Measurements from ENCODE around the gene DIPK1B. TPM values are rescaled to one million over a fixed set of nuclear protein-coding genes. Genes with fewer than 3 reads are reported as not detected.
A peak's percentile ranks its signal among the peaks of the same experiment; 100 is the strongest.

Gene DIPK1B
- total RNA-seq, 4 donors from 2014 or later = 19.4 to 23.6 (median 22.6) TPM

GRCh38 chr9:136671646-136672430 is 40.5 kb upstream of the DIPK1B start:
- Histone ChIP-seq H3K27ac (no peak overlapping the region), H3K4me1 (peaks cover 0 to 5% of the 10 kb centered on the region in 2 donors), H3K9me3 (no peaks in the 10 kb centered on the region), H3K36me3 (peaks cover 6 to 8% of the 10 kb centered on the region in 2 donors), H3K27me3 (no peaks in the 10 kb centered on the region), H3K4me3 (replicated peaks in 1 of 3) (no peak overlapping the region)
- TF ChIP-seq, protein P1, sequence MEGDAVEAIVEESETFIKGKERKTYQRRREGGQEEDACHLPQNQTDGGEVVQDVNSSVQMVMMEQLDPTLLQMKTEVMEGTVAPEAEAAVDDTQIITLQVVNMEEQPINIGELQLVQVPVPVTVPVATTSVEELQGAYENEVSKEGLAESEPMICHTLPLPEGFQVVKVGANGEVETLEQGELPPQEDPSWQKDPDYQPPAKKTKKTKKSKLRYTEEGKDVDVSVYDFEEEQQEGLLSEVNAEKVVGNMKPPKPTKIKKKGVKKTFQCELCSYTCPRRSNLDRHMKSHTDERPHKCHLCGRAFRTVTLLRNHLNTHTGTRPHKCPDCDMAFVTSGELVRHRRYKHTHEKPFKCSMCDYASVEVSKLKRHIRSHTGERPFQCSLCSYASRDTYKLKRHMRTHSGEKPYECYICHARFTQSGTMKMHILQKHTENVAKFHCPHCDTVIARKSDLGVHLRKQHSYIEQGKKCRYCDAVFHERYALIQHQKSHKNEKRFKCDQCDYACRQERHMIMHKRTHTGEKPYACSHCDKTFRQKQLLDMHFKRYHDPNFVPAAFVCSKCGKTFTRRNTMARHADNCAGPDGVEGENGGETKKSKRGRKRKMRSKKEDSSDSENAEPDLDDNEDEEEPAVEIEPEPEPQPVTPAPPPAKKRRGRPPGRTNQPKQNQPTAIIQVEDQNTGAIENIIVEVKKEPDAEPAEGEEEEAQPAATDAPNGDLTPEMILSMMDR (IDR thresholded peaks at IDR 0.05) = peak; percentile 41 to 83 (median 66)
- TF ChIP-seq POLR2A (IDR thresholded peaks at IDR 0.05) = no peak
- WGBS, 2 donors = 20 to 80% methylated on average over 3 to 7 of the region's 27 CpGs
- intact Hi-C loops (cut with DNase I) = no loop called here
- DNase-seq = peak; percentile 36 to 45

DNA sequence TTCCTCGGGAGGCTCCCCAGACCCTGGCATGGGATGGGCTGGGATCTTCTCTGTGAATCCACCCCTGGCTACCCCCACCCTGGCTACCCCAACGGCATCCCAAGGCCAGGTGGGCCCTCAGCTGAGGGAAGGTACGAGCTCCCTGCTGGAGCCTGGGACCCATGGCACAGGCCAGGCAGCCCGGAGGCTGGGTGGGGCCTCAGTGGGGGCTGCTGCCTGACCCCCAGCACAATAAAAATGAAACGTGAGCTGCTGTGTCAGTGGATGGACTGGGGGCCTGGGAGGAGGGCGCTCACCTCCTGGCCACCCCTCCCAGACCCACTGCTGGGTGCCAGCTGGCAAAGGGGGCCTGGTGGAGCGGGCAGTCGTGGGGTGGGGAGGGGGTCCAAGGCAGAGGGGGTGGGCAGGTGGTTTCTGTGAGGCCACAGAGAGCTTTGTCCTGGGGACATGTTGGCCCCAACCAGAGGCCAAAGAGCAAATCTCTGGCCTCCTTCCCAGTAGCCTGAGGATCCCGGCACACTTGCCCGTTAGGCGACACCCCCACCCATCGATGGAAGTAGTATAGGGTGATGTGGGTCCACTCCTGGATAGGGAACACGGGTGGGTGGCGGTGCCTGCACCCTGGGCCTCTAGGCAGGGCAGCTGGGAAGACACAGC is 39.8 kb upstream of the DIPK1B start:
- intact Hi-C loops (cut with DNase I) = no loop called here
- Histone ChIP-seq H3K36me3 (peaks cover 8 to 9% of the 10 kb centered on the region in 2 donors), H3K9me3 (no peaks in the 10 kb centered on the region), H3K27ac (no peak overlapping the region), H3K4me1 (peaks cover 0 to 5% of the 10 kb centered on the region in 2 donors), H3K27me3 (no peaks in the 10 kb centered on the region), H3K4me3 (replicated peaks in 1 of 3) (no peak overlapping the region)
- 20 to 81% methylated on average over 1 to 11 of the region's 14 CpGs for WGBS, 2 donors
- TF ChIP-seq, protein P1 (IDR thresholded peaks at IDR 0.05) = no peak
- no peak for DNase-seq

- intact Hi-C loops (cut with DNase I) = no loop called here
- Histone ChIP-seq H3K9me3 (no peaks in the 10 kb centered on the region), H3K4me3 (replicated peaks in 1 of 3) (no peak overlapping the region), H3K27me3 (no peaks in the 10 kb centered on the region), H3K36me3 (peaks cover 8 to 9% of the 10 kb centered on the region in 2 donors), H3K27ac (no peak overlapping the region), H3K4me1 (peaks cover 0 to 5% of the 10 kb centered on the region in 2 donors)
- DNase-seq = no peak
- 76% methylated on average over 19 of the region's 35 CpGs; no CpG with 5 or more reads in 1 of the 2 donors for WGBS, 2 donors
- no peak for TF ChIP-seq POLR2A (IDR thresholded peaks at IDR 0.05)
Measured at GRCh38 chr9:136673088-136673974, 39.0 kb upstream of the DIPK1B start.

GRCh38 chr9:136673975-136674785 is 38.2 kb upstream of the DIPK1B start:
- no peak for DNase-seq
- WGBS, 2 donors = 70 to 93% methylated on average over 12 to 26 of the region's 26 CpGs
- peaks cover 8 to 9% of the 10 kb centered on the region in 2 donors for H3K36me3 ChIP-seq

More at GRCh38 chr9:136673975-136674785, 38.2 kb upstream of the DIPK1B start:
- no peak for TF ChIP-seq POLR2A (IDR thresholded peaks at IDR 0.05)
- TF ChIP-seq, protein P1 (IDR thresholded peaks at IDR 0.05) = no peak
- H3K27me3 ChIP-seq = no peaks in the 10 kb centered on the region
- H3K27ac ChIP-seq = no peak overlapping the region
- peaks cover 0 to 5% of the 10 kb centered on the region in 2 donors for H3K4me1 ChIP-seq
- intact Hi-C loops (cut with DNase I) = no loop called here
- H3K9me3 ChIP-seq = no peaks in the 10 kb centered on the region
- no peak overlapping the region for H3K4me3 ChIP-seq (replicated peaks in 1 of 3)

All from thyroid gland (tissue), 4 donors.